ENCODE data around the gene ANP32A. TPM values are rescaled to one million over a fixed set of nuclear protein-coding genes. Genes with fewer than 3 reads are reported as not detected.
"Not testable (repeated sequence)": the region's sequence is repeated elsewhere in the genome, so short reads cannot be mapped to it uniquely, and the experiment has no call there.

ANP32A gene
- total RNA-seq, result 10 to 100 TPM; 82.4 to 94.8 TPM
- long read RNA-seq, donor 1, transcript ANP32A-203 (7 exons, 2,440 nt), result major isoform, 31 of 43 reads
- long read RNA-seq, donor 1, partial matches to known transcripts, result 2 of 43 reads
- long read RNA-seq, donor 1, other reads (novel, unspliced or antisense), result 8 of 43 reads
- long read RNA-seq, donor 2, transcript ANP32A-203 (7 exons, 2,440 nt), result major isoform, 53 of 67 reads
- long read RNA-seq, donor 2, partial matches to known transcripts, result 2 of 67 reads
- long read RNA-seq, donor 2, other reads (novel, unspliced or antisense), result 11 of 67 reads

DNA sequence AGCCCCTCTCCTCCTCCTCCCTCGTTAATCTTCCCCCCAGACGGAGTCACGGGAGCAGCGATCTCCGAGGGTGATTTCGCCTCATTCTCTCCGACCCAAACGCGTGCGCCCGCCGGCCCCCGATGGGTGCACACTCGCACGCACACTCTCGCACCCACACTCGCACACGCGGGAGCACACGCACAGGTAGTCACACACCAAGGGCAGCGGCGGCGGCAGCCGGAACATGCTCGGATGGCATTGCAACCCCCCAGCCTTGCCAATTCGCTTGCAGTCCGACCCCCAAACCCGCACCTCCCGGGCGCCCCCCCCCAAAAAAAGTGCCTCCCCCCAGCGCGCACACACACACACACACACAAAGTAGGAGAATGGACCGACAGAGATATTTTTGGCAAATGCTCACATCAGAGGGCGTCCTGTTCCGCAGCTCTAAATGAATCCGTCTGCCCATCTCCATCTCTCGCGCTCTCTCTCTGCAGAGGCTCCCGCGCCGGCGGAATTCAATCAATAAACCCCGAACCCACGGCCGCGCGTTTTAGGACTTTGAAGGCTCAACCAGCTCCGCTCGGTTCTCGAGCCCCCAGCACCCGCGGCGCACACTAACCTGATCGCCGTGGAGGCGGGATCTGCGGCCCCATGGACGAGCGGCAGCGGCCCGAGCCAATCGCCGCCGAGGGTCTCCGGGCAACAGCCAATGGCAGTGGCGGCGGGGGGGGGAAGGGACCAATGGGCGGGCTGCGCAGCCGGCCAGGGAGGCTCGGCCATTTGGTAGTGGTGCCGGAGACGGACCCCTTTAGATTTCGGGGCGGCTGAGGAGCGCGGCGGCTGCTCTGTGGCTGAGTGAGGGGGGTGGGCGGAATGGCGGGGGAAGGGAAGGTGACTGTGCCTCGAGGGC, at the start of gene ANP32A:
ANP32A (minus strand) TSS at position 601 of the 895 bp plus-strand sequence; CDS start at position 457, 144 bp downstream.
- intact Hi-C loops (cut with DNase I), result no loop called here
- DNase-seq (ENCODE audit: low spot score), result peak; percentile 99

DNA sequence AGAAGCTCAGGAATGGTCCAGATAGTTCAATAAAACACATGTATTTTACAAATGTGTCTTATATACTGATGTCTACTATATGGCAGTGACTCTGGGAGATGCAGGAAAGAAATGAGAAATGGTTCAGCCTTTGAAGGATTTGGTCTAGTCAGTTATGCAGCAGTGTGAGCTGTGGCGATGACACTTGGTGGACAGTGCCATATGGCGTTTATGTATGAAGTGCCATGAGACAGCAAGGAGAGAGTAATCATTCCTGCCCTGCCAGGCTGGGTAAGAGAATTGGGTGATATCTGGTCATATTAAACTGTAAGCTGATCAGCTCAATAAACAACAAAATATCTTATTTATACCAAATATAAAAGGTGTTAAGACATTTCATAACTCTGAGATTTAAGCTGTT, 47.6 kb upstream of the ANP32A start:
- intact Hi-C loops (cut with DNase I), result no loop called here
- no peak for DNase-seq (ENCODE audit: low spot score)

DNA sequence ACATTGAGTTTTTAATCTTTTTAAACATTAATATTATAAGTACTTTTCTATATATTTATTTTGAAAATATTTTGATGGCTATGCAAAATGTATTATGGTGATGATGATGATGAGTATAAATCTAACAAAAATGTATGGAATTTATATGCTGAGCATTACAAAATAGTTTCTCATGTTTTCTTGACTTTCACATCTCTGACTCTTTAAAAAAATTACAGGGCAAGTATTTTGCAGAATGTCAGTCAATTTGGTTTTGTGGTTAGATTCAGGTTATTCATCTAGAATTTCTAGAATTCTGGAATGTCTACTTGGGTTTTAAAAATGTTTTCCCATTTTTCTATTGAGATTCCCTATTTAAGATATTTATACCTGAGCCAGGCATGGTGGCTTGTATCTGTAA, 41.7 kb upstream of the ANP32A start:
- DNase-seq (ENCODE audit: low spot score), result no peak
- intact Hi-C loops (cut with DNase I), result no loop called here

DNA sequence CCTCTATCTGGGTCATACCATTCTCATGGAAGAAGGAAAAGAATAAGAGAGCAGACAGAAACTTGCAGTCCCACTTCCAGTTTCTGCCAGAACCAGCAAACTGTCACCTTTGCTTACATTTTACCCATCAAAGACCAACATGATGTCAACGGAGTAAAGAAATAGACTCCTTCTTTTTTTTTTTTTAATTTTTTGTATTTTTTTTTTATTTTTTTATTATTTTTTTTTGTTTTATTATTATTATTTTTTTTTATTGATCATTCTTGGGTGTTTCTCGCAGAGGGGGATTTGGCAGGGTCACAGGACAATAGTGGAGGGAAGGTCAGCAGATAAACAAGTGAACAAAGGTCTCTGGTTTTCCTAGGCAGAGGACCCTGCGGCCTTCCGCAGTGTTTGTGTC, 38.0 kb upstream of the ANP32A start:
- intact Hi-C loops (cut with DNase I); DNase-seq (ENCODE audit: low spot score): not testable (repeated sequence)

DNA sequence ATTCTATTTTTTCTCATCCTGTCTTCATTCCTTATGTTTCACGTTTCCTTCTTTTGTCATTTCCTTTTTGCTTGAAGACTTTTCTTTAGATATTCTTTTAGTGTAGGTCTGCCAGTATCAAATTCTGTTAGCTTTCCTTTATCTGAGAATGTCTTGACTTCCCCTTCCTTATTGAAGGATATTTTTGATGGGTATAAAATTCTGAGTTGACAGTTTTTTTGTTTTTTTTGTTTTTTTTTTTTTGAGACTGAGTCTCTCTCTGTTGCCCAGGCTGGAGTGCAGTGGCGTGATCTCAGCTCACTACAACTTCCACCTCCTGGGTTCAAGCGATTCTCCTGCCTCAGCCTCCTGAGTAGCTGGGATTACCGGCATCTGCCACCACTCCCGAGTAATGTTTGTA, 36.7 kb upstream of the ANP32A start:
- DNase-seq (ENCODE audit: low spot score); intact Hi-C loops (cut with DNase I): not testable (repeated sequence)

DNA sequence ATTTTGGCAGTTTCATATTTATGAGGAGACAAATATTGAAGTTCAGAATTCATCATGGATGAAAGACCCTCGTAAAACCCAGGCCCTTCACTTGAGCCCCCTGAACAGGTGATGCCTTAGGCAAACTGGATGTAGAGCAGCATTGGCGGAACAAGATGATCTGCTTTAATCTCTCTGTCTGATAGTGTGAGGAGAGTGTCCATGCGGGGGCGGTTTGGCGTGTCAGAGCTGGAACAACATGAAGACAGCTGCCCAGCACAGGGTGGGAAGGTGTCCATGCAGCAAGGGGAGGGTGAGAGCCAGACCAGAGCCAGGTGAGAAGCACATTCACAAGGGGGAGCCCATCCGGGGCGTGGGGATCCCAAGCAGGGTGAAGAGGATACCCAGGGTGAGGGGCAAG, 31.8 kb upstream of the ANP32A start:
- intact Hi-C loops (cut with DNase I), result no loop called here
- no peak for DNase-seq (ENCODE audit: low spot score)

DNA sequence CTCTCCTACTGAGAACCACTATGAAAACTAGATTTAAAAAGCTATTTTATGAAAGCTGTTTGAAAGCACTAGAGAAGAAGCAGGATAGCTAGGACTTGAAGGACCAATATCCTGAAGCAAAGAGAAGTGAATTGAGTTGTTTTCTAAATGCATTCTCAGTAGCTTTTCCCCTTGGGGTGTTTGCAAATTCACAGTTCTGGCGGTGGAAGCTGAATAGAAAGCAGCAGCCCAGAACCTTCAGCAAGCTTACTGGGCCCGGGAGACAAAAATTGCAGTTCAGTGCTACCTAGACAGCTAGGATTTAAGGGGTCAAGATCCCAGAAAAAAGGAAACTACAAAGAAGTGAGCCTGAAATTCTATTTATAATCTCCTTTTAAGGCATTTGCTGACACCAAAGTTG, 31.3 kb upstream of the ANP32A start:
- intact Hi-C loops (cut with DNase I), result no loop called here
- DNase-seq (ENCODE audit: low spot score), result no peak

DNA sequence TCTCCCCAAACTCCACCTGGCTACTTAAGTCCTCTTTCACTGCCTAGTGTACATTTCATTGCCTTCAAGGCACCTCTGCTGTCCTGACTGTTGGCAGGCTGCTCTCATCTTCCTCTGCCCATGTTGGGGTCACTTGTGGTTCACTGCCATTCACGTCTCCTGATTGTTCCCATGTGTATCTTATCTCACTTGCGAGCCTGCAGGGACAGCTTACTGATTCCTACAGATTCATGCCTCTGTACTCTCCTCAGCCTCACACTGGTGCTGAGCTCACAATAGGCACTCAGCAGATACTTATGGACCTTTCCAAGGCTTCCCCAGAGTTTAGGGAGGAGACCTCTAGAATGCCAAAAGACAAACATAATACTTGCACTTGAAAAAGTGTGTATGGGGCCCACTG, 28.8 kb upstream of the ANP32A start:
- no peak for DNase-seq (ENCODE audit: low spot score)
- intact Hi-C loops (cut with DNase I), result no loop called here

DNA sequence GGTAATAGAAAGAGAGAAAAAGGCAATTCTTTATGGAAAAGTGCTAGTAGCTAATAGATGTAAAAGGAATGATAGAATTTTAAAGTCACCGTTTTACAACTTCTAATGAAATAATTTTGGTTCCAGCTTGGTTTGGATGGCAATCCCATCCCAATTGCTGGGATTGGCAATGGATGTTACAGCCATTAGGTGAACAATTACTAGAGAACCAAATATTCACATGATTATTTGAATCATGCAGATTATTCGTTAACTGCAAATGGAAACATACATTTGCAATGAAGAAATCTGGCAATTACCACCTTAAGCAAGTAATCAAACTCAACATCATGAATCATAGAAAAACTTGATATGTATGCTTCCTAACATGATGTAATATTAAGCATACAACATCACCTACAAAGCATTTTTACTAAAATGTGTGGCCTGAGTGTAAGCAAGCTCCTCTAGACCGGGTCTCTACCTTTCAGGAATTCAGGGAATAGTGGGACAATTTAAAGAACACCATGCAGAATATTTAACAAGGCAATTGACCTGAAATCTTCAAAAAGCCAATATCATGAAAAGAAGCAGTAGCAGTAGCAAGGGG, 26.2 kb upstream of the ANP32A start:
- DNase-seq (ENCODE audit: low spot score), result no peak
- intact Hi-C loops (cut with DNase I), result no loop called here

DNA sequence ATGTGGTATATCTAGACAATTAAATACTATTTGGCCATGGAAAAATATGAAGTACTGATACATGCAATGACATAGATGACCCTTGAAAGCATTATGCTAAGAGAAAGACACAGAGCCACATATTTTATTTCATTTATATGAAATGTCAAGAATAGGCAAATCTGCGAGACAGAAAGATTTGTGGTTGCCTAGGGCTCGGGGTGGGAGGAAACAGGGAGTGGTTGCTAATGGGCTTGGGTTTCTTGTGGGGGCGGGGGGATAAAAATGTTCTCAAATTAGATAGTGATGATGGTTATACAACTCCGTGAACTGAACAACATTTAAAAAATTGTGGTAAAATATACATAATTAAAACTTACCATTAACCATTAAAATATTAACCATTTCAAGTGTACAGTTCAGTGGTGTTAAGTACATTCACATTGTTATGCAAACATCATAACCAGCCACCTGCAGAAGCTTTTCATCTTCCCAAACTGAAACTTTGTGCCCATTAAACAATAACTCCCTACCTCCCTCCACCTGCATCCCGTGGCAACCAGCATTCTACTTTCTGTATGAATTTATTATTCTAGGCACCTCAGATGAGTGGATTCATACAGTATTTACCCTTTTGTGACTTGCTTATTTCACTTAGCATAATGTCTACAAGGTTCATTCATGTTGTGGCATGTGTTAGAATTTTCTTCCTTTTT, 24.3 kb upstream of the ANP32A start:
- intact Hi-C loops (cut with DNase I), result no loop called here
- no peak for DNase-seq (ENCODE audit: low spot score)

DNA sequence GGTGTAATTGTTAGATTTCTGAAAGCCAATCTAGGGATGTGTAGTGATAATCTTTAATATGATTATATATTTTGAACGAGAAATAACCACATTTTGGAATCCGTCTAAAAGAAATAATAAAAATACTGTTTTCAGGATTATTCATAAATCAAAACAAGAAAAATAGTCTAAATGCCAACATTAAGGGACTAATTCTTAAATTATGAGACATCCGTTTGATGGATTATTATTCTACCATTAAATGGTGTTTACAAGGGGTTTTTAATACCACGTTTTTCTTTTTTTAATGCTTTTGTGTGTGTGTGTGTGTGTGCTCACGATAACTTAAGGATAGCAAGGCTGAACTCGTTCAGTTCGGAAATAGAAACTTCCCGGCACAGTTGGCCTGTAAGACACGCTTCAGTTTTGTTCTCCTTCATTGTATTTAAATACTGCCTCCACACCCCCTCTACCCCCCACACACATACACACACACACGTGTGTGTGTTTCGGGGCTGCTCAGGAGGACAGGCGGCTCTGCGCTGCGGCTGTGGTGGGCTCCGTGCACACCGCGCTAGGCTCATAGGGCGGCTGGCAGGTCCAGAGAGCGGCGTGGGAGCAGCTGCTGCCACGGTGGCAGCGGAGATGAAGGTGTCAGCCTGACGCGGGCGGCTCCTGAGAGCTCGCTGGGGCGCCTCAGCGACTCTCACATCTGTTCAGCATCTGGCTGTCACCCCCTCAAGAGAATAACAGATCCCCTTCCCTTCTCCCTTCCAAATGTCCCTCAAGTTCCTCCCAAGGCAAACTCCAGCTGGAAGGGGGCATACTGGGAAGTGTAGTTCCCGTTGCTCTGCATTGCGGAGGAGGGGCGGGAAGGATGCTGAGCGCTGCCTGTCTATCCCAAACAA, 23.0 kb upstream of the ANP32A start:
- DNase-seq (ENCODE audit: low spot score), result no peak
- intact Hi-C loops (cut with DNase I), result no loop called here

DNA sequence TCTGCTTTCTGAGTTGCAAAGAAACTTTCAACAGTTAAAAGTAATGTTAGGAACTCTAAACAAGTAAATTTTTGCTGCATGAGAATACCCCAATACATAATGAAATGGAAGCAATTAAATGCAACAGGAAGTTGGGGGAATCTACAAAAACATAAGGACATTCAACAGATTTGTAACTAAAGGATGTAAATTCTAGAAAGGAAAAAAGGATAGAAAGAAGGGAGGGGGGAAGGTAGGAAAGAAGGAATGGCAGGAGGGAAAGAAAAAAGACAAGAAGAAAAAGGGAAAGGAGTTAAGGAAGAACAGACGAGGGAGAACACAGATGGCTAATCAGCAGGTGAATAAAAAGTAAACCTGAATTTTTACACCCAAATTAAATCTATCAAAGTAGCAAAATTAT, 22.3 kb upstream of the ANP32A start:
- intact Hi-C loops (cut with DNase I), result no loop called here

DNA sequence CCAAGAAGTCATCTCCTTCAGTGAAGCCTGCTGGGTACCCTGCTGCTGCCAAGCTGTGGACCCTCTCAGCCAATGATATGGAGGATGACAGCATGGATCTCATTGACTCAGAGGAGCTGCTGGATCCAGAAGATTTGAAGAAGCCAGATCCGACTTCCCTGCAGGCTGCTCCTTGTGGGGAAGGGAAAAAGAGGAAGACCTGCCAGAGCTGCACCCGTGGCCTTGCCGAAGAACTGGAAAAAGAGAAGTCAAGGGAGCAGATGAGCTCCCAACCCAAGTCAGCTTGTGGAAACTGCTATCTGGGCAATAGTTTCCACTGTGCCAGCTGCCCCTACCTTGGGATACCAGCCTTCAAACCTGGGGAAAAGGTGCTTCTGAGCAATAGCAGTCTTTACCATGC, 13.7 kb upstream of the ANP32A start:
- intact Hi-C loops (cut with DNase I), result no loop called here
- DNase-seq (ENCODE audit: low spot score), result no peak

More for the DNA sequence above, 22.3 kb upstream of the ANP32A start:
- no peak for DNase-seq (ENCODE audit: low spot score)

DNA sequence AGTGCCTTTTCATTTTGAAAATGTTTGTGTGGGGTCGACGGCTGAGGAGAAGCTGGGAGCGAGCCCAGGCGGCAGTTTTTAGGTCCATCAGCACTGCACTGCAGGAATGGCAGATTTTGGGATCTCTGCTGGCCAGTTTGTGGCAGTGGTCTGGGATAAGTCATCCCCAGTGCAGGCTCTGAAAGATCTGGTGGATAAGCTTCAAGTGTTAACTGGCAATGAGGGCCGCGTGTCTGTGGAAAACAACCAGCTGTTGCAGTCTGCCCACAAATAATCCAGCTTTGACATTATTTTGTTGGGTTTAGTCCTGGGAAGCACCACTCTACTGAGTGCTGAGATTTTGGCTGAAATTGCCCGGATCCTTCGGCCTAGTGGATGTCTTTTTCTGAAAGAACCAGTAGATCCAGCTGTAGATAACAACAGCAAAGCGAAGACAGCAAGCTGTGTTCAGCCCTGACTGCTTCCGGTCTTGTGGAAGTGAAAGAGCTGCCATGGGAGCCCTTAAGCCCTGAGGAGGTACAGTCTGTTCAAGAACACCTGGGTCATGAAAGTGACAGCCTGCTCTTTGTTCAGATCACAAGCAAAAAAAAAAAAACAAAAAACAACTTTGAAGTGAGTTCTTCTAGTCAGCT, 13.1 kb upstream of the ANP32A start:
- no peak for DNase-seq (ENCODE audit: low spot score)
- intact Hi-C loops (cut with DNase I), result no loop called here

DNA sequence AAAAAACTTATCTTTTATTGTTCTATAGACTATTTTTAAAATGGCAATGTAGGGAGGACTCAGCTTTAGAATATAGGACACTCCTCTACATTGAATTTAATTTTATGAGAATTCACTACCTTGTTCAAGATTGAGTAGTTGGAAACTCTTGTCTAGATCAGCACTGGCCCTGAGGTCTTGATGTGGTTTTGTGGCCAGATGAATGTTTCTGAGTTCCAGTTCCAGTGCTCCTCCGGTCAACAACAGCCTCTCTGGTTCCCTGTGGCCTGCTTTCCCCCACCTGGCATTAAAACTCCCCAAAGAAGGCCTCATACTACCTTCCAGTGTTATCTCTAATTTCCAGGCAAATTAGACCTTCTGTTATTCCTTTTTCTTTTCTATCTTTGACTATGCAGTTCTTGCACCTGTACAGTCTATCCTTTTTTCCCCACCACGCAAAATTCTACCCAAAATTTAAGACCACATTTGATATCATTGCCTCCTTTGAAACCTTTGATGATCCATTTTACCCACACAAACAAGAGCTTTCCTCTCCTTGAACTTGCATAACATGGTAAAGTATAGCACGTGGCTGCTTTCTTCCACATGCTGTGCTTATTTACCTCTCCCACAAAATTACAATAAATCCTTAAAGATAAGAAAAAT, 9.6 kb upstream of the ANP32A start:
- intact Hi-C loops (cut with DNase I), result no loop called here
- DNase-seq (ENCODE audit: low spot score), result no peak

DNA sequence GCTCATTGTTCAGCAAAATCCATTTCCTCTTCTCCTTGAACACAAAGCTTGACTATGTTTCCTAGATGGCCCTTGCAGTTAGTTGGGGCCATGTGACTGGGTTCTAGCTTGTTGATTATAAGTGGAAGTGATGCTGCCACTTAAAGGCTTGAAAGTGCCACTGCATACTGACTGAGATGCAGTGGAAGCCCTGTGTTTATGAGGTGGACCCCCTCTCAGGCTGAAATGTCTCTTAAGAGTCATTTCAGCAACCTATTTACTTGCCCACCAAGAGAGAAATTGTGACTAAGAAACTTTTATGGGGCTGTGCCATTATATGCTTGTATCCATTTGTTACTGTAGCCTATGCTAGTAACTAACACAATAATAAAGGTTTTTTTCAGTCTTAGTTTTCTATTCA, 8.4 kb upstream of the ANP32A start:
- intact Hi-C loops (cut with DNase I), result no loop called here
- DNase-seq (ENCODE audit: low spot score), result no peak

DNA sequence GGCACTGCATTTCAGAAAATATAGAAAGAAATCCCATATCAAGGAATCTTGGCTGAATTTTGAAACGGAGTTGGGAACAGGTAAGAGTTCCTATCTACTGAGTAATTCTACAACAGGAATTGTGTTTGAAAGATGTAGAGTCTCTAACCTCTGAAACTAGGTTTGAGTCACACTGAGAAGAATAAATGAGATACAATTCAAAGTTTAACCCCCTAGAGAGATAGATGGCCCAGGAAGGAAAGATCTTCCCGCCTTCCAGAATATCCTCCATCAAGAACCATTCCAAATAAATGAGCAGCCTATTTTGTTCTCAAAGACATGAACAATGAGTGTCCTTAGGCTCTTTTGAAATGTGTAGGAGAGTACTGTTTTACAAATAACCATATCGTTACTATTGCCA, 2.9 kb upstream of the ANP32A start:
- intact Hi-C loops (cut with DNase I), result no loop called here
- DNase-seq (ENCODE audit: low spot score), result no peak

DNA sequence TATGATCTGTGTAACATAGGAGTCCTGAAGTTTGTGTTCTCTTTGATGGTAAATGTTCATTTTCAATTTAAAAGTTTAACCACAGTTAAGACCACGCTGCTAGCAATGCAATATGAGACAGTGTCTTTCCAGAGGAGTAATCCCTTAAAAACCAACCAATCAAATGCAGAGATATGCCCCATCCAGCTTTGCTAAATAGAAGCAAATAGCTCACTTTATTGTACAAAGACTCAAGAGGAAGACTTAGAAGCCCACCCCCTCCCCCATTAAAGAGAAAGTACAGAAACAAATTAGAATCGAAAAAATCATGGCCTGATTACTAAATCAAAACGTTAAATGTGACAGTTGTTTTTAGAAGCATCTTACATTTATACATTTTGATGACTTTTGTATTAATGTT, 2.1 kb upstream of the ANP32A start:
- intact Hi-C loops (cut with DNase I), result no loop called here
- no peak for DNase-seq (ENCODE audit: low spot score)

Data from posterior vena cava (tissue), 2 donors.